Lung (tissue), 12 donors: ENCODE results near the gene PLA2G4A. TPM values are rescaled to one million over a fixed set of nuclear protein-coding genes. Genes with fewer than 3 reads are reported as not detected.

ENCODE experiments used
- ATAC-seq: fragments of 200-7000 bp; cut with Tn5 transposase; one replicate; pipeline ENCODE4 v1.9.1; 2020; ENCODE audit warnings: moderate number of reproducible peaks; ENCODE audit not compliant: insufficient read depth, low FRiP score
- DNase-seq, 3 donors: peaks; one replicate each; pipeline ENCODE4 v3.0.0-alpha.2; 2013 to 2017
- H3K27ac ChIP-seq, 2 donors: one replicate each; pipeline ENCODE4 v1.5.1; 2013; ENCODE audit warnings: mild to moderate bottlenecking in 2 of 2, moderate library complexity in 2 of 2, control low read depth in 1 of 2, inconsistent platforms in 1 of 2, low read depth in 1 of 2, low read length in 1 of 2
- H3K27me3 ChIP-seq, 3 donors: one replicate each; pipeline ENCODE4 v1.5.1; 2013; ENCODE audit warnings: low read length in 2 of 3; ENCODE audit not compliant: control insufficient read depth in 3 of 3, insufficient read depth in 3 of 3
- H3K36me3 ChIP-seq, 4 donors: one replicate each; pipeline ENCODE4 v1.5.1; 2013; ENCODE audit warnings: low read length in 4 of 4, mild to moderate bottlenecking in 1 of 4, moderate library complexity in 1 of 4; ENCODE audit not compliant: control insufficient read depth in 4 of 4, insufficient read depth in 4 of 4
- H3K4me1 ChIP-seq, 5 donors: one replicate each; pipeline ENCODE4 v1.5.1; 2013; ENCODE audit warnings: low read length in 5 of 5, mild to moderate bottlenecking in 2 of 5, moderate library complexity in 1 of 5; ENCODE audit not compliant: control insufficient read depth in 5 of 5, insufficient read depth in 5 of 5
- H3K4me3 ChIP-seq: one replicate; pipeline ENCODE4 v1.5.1; 2013; ENCODE audit warnings: mild to moderate bottlenecking, control low read depth, moderate library complexity
- H3K9ac ChIP-seq, 2 donors: one replicate each; pipeline ENCODE4 v1.5.1; 2013; ENCODE audit warnings: low read length in 2 of 2, control low read depth in 1 of 2; ENCODE audit not compliant: insufficient read depth in 1 of 2
- H3K9me3 ChIP-seq, 4 donors: one replicate each; pipeline ENCODE4 v1.5.1; 2013; ENCODE audit warnings: low read length in 3 of 4, mild to moderate bottlenecking in 1 of 4, moderate library complexity in 1 of 4; ENCODE audit not compliant: control insufficient read depth in 4 of 4, insufficient read depth in 3 of 4
- WGBS, 2 donors: extraction: QIAGEN DNeasy Blood & Tissue Kit; methylation state at CpG; one replicate each; pipeline ENCODE4 v1.1.7; 2013; 5-methylcytosine and 5-hydroxymethylcytosine counted together
- polyA plus RNA-seq, 2 donors: library from polyadenylated mRNA; stranded (reverse); fragments of 200-250 nt; gene quantifications; one replicate each; pipeline ENCODE4 v1.2.1, GENCODE V29; 2013
- total RNA-seq, 2 donors: library from RNA; depleted of rRNA in 1 of 2; stranded (reverse); fragments of >200 nt in 1 of 2; gene quantifications; one replicate each; pipeline ENCODE4 v1.2.1, GENCODE V29; 2014 to 2021
- TF ChIP-seq, protein P1 (sequence below): IDR thresholded peaks from 2 replicates; pipeline ENCODE4 v1.5.1; 2012; ENCODE audit warnings: mild to moderate bottlenecking; ENCODE audit errors: control extremely low read depth, extremely low read depth
- donor health status: control.
- donor health status: control.
- donor health status: Bipolar disorder and iron deficiency.
- donor health status: healthy.
- donor health status: DM: yes; HTN: yes; CAD: no.

Gene PLA2G4A
- total and polyA plus RNA-seq, 4 donors: 2.5 to 8.1 (median 6.4) TPM

DNA sequence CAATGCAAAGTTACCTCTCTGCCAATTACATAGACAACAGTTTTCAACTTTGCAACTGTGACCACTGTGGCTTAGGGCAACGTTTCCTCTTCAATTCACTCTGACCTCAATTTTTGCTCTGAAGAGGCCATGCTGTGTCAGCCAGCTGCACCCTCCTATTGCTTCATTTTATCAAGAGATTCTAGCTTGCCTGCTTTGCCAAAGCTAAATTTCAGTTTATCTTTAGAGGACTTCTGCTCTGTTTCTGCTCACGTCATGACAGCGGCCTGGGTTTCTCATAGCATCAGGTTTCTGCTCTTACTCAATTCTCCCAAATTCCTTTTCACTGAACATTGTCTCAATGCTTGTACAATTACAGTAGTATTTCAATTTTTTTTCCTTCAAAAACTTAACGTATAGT, 154.6 kb downstream of the PLA2G4A start:
- H3K4me3 ChIP-seq: no peak overlapping the region
- H3K9ac ChIP-seq: no peak overlapping the region
- H3K36me3 ChIP-seq: peaks cover 0 to under 1% (median 0%) of the 10 kb centered on the region in 4 donors
- ATAC-seq: no peak
- TF ChIP-seq, protein P1, sequence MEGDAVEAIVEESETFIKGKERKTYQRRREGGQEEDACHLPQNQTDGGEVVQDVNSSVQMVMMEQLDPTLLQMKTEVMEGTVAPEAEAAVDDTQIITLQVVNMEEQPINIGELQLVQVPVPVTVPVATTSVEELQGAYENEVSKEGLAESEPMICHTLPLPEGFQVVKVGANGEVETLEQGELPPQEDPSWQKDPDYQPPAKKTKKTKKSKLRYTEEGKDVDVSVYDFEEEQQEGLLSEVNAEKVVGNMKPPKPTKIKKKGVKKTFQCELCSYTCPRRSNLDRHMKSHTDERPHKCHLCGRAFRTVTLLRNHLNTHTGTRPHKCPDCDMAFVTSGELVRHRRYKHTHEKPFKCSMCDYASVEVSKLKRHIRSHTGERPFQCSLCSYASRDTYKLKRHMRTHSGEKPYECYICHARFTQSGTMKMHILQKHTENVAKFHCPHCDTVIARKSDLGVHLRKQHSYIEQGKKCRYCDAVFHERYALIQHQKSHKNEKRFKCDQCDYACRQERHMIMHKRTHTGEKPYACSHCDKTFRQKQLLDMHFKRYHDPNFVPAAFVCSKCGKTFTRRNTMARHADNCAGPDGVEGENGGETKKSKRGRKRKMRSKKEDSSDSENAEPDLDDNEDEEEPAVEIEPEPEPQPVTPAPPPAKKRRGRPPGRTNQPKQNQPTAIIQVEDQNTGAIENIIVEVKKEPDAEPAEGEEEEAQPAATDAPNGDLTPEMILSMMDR: no peak
- H3K27me3 ChIP-seq: no peaks in the 10 kb centered on the region
- H3K9me3 ChIP-seq: no peaks in the 10 kb centered on the region
- peaks cover 0 to 1% (median 0%) of the 10 kb centered on the region in 5 donors for H3K4me1 ChIP-seq
- WGBS, 2 donors: 30 to 60% methylated on average over 4 of the region's 4 CpGs
- peak; percentile 16 to 48 (median 25) for DNase-seq
- H3K27ac ChIP-seq: no peak overlapping the region

DNA sequence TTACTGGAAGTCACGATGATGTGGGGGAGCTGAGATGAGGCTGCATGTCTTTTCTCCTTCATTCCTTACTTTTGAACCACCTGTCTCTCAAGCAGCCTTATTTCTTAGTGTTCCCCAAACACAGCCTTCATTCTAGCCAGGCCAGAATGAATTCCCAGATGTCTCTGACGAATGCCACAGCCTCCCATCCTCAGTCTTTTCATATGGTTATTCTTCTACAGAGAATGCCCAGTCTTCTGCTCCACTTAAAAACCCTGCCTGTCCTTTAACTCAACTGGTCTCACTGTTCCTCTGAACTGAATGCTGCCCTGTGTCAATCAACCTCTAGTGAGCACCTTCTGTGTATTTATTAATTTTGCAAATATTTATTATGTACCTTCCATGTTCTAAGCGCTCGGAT, 156.2 kb downstream of the PLA2G4A start:
- Histone ChIP-seq H3K9me3 (no peaks in the 10 kb centered on the region), H3K27ac (no peak overlapping the region), H3K4me1 (no peaks in the 10 kb centered on the region), H3K4me3 (no peak overlapping the region), H3K36me3 (peaks cover 0 to 3% (median 0%) of the 10 kb centered on the region in 4 donors), H3K9ac (no peak overlapping the region), H3K27me3 (no peaks in the 10 kb centered on the region)
- no peak for ATAC-seq
- no peak for DNase-seq
- WGBS, 2 donors: 97 to 99% methylated on average over 4 of the region's 4 CpGs
- TF ChIP-seq, protein P1: no peak

DNA sequence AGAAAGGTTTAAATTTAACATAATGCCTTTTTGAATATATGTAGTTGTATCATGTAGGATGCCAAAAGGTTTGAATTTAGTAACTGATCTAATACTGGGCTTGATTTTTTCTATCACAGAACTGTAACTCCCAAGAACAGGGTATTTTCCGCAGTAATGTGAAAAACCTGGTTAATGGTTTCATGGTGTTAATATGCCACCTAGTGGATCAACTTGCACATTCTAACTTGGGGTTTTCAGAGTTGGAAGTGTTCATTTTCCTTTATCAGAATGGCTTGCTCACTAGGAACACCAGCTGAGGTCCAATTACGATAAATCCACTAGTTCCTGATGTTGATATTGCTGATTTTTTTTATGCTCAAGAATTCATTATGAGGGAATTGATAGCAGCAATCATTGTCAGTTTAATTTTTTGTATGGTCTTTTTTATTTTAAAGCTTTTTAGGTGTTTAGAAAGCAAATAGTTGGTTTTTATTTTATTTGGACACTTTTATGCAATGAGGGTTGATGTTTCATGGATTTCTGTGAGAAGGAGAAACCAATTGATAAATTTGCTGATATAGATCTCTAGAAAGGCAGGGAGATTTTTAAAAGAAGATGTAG, 157.2 kb downstream of the PLA2G4A start:
- H3K9me3 ChIP-seq: no peaks in the 10 kb centered on the region
- no peak overlapping the region for H3K4me3 ChIP-seq
- ATAC-seq (peak; percentile 58), DNase-seq (peak in 2 of 3 donors; percentile 80 to 85)
- WGBS, 2 donors: 11 to 27% methylated on average over 2 of the region's 2 CpGs
- no peak overlapping the region for H3K9ac ChIP-seq
- TF ChIP-seq, protein P1: peak; percentile 48
- H3K36me3 ChIP-seq: peaks cover 0 to 3% (median 0%) of the 10 kb centered on the region in 4 donors
- no peaks in the 10 kb centered on the region for H3K4me1 ChIP-seq
- H3K27me3 ChIP-seq: no peaks in the 10 kb centered on the region
- H3K27ac ChIP-seq: no peak overlapping the region

DNA sequence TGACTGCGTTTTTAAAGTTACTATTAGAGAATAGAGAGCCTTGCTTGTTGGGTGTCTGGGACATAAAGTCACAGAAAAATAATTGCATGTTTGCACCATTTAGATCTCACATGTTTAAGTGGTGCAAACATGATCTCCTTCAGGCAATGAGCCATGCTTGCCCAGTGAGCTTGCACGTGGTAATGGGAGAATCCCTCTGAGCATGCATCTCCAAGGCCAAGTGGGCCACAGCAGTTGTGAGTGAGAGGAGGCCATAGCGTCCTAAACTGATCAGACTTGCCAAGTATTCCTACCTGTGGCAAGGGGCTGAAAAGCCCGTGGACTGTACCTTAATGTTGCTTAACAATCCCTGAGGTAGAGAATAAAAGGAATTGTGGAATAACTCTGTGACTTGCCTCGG, 158.3 kb downstream of the PLA2G4A start:
- TF ChIP-seq, protein P1: no peak
- DNase-seq (no peak), ATAC-seq (no peak)
- Histone ChIP-seq H3K9ac (no peak overlapping the region), H3K36me3 (peaks cover 0 to 3% (median 0%) of the 10 kb centered on the region in 4 donors), H3K4me1 (no peaks in the 10 kb centered on the region), H3K4me3 (no peak overlapping the region), H3K27me3 (no peaks in the 10 kb centered on the region), H3K27ac (no peak overlapping the region), H3K9me3 (no peaks in the 10 kb centered on the region)
- 80 to 89% methylated on average over 5 of the region's 5 CpGs for WGBS, 2 donors
